ENCODE measurements around the gene SNX27.

DNA sequence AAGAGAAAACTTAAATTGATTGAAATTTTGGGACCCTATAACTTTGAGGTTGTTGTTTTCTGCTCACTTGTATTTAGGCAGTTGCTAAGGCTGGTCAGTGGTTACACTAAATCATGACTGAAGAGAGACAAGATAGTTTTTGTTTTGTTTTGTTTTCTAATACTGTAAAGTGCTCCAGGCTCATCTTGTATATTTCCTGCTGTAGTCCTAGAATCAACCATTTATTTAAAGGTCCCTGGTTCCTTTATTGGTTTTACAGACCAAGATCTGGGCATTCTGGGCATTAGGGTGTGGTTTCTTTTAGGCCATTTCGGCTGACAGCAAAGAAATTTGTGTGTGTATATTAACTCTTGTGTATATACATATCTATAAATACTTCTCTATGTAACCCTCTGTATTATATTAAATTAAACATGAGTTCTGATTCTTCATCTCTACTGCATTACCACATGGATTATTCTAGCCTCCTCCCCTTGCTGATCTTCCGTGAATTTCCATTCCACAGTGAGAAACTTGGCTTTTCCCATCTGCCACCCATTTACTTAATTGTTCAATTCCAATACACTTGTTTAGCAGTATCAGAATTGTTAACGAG, 15.0 kb downstream of the SNX27 start:
- TF ChIP-seq CTCF (IDR thresholded peaks at IDR 0.05; ENCODE audit: extremely low read depth in 1 of 2, insufficient read depth in 1 of 2, low read depth in 1 of 2, low read length in 2 of 2): no peak
- TF ChIP-seq JUN (IDR thresholded peaks at IDR 0.05; ENCODE audit: borderline replicate concordance, insufficient read depth, insufficient read length, low read depth): no peak
- no peak for TF ChIP-seq POLR2A (IDR thresholded peaks at IDR 0.05; ENCODE audit: low read depth, low read length)
- TF ChIP-seq MAX (IDR thresholded peaks at IDR 0.05; ENCODE audit: insufficient read depth, insufficient read length): no peak
- no peak for TF ChIP-seq POLR2AphosphoS5 (IDR thresholded peaks at IDR 0.05; ENCODE audit: insufficient read depth, low read depth, low read length)
- TF ChIP-seq EZH2 (IDR thresholded peaks at IDR 0.05; ENCODE audit: borderline replicate concordance, low read depth, low read length, severe bottlenecking): no peak
- TF ChIP-seq GATA2 (IDR thresholded peaks at IDR 0.05; ENCODE audit: insufficient read depth, insufficient read length, low read depth, low read length): no peak

All from endothelial cell of umbilical vein (primary cell).